Ascending aorta (tissue), 2 donors: ENCODE results near the gene DTNB. TPM values are rescaled to one million over a fixed set of nuclear protein-coding genes. Genes with fewer than 3 reads are reported as not detected.

Source experiments
- DNase-seq, 2 donors: peaks; one replicate each; pipeline ENCODE4 v3.0.0-alpha.2; 2019; ENCODE audit warnings: low spot score in 2 of 2
- H3K27ac ChIP-seq, 2 donors: fragments of 200-600 bp; sonication (generic); one replicate each; pipeline ENCODE4 v1.5.1; 2016 to 2017; ENCODE audit warnings: mild to moderate bottlenecking in 1 of 2
- H3K27me3 ChIP-seq: fragments of 200-600 bp; sonication (generic); one replicate; pipeline ENCODE4 v1.5.1; 2017
- H3K36me3 ChIP-seq, 2 donors: fragments of 200-600 bp; sonication (generic); one replicate each; pipeline ENCODE4 v1.5.1; 2016
- H3K4me1 ChIP-seq, 2 donors: fragments of 200-600 bp; sonication (generic); one replicate each; pipeline ENCODE4 v1.5.1; 2016 to 2017; ENCODE audit warnings: mild to moderate bottlenecking in 1 of 2
- H3K4me3 ChIP-seq, 2 donors: fragments of 200-600 bp; sonication (generic); one replicate each; pipeline ENCODE4 v1.5.1; 2016 to 2017; ENCODE audit warnings: mild to moderate bottlenecking in 1 of 2
- H3K9me3 ChIP-seq, 2 donors: fragments of 200-600 bp; sonication (generic); one replicate each; pipeline ENCODE4 v1.5.1; 2016
- intact Hi-C: fragments of 100-400 bp; cut with DNase I; formaldehyde crosslinking; loops from one replicate; pipeline ENCODE4 v1.15.1; 2023
- total RNA-seq: library from RNA; depleted of rRNA; stranded (reverse); fragments of >200 nt; gene quantifications from one replicate; pipeline ENCODE4 v1.1.0, GENCODE V29; 2016
- TF ChIP-seq, protein P1 (sequence below), 3 experiments: fragments of 200-600 bp in 2 of 3; fragments of 450-650 bp in 1 of 3; sonication (generic) in 2 of 3; IDR thresholded peaks; one replicate each; pipeline ENCODE4 v1.5.1; 2016 to 2019; ENCODE audit warnings: antibody characterized with exemption in 3 of 3, mild to moderate bottlenecking in 1 of 3, moderate library complexity in 1 of 3

DTNB gene
- total RNA-seq, 1 donor from 2014 or later = 22.7 TPM

DNA sequence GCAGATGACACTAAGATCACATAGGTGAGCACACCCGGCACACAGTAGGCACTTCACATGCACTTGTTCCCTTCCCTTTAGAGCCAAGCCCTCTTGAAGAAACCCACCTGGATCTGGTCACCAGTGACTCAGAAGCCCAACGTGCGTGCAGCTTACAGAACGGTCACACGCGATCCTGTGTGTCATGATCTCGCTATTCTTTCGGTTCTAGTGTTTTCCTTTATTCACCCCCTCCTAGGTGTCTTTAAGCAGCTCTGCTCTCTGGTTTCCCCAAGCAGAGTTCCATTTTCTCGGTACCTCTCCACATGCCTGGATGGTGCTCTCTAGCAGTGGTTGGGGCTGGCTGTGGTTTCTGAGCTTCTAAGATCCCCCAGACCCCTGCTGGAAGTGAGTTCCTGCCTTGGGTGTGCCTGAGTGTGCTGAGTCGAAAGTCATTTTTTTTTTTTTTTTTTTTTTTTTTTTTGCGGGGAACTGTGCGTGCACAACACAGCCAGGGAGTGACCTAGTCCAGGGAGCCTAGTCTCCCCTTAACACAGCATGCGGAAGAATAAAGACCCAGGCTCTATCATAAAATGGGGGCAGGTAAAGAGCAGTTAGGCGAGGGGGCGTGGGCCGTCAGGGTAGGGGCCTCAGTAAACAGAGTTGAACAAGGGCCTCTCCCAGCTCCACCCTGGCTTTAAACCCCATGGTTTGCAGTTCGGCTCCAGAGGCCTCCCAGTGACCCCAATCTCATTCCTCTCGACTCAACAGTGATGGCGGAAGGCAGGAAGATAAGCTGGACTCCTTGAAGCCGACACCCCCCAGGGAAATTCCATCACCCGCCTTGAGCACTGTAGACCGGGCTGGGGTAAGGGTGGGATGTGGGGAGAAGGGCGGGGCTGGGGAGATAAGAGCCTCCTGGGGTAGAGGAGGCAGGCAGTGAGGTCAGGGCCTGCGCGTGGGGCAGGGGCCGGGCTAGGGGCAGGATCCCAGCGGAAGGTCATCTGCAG, 301.8 kb downstream of the DTNB start:
- no peaks in the 10 kb centered on the region for H3K36me3 ChIP-seq
- H3K27ac ChIP-seq = no peak overlapping the region
- no peaks in the 10 kb centered on the region for H3K27me3 ChIP-seq
- no peak overlapping the region for H3K4me3 ChIP-seq
- peaks cover 0 to 2% of the 10 kb centered on the region in 2 donors for H3K4me1 ChIP-seq
- TF ChIP-seq, protein P1, sequence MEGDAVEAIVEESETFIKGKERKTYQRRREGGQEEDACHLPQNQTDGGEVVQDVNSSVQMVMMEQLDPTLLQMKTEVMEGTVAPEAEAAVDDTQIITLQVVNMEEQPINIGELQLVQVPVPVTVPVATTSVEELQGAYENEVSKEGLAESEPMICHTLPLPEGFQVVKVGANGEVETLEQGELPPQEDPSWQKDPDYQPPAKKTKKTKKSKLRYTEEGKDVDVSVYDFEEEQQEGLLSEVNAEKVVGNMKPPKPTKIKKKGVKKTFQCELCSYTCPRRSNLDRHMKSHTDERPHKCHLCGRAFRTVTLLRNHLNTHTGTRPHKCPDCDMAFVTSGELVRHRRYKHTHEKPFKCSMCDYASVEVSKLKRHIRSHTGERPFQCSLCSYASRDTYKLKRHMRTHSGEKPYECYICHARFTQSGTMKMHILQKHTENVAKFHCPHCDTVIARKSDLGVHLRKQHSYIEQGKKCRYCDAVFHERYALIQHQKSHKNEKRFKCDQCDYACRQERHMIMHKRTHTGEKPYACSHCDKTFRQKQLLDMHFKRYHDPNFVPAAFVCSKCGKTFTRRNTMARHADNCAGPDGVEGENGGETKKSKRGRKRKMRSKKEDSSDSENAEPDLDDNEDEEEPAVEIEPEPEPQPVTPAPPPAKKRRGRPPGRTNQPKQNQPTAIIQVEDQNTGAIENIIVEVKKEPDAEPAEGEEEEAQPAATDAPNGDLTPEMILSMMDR (IDR thresholded peaks at IDR 0.05) = no peak
- DNase-seq = no peak
- H3K9me3 ChIP-seq = no peaks in the 10 kb centered on the region
- intact Hi-C loops = no loop called here

DNA sequence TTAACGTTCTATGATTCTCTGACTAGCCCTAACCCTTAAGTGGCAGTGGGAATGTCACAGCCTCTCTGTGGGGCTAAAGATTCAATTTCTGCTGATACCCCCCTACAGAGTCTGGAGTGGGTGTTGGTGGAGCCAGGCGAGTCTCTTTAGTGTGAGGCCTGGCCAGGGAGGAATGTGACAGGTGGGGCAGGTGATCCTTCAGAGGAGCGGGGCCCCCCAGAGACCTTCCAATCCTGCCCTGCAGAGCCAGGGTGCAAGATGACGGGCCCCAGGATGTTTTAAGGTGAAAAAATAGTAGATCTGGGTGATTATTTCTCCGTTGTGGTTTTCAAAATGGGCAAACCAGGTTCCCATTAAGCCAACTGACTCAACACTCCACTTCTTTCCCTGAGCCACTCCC, 303.5 kb downstream of the DTNB start:
- Histone ChIP-seq H3K27ac (no peak overlapping the region), H3K9me3 (no peaks in the 10 kb centered on the region), H3K4me3 (no peak overlapping the region), H3K27me3 (no peaks in the 10 kb centered on the region), H3K36me3 (no peaks in the 10 kb centered on the region), H3K4me1 (no peaks in the 10 kb centered on the region)
- intact Hi-C loops = no loop called here
- no peak for DNase-seq
- TF ChIP-seq, protein P1 (IDR thresholded peaks at IDR 0.05) = no peak

DNA sequence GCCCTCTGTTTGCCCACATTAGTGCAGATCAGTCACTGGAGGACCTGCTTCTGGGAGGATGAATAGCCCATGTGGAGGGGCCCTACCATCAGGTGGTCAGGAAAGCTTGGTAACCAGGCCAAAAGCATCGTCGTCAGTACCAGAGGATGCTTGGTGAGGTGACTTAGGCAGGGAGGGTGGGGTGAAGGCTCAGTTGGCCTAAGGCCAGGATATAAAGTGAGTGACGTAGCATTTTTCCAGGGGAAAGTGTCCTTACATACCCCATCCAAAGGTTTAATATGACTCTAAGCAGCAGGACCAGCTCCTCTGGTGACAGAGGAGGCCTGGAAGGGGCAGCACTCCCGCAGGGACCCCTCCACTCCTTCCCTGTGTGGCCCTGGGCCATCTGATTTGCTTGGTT, 303.9 kb downstream of the DTNB start:
- Histone ChIP-seq H3K4me1 (no peaks in the 10 kb centered on the region), H3K9me3 (no peaks in the 10 kb centered on the region), H3K4me3 (no peak overlapping the region), H3K36me3 (no peaks in the 10 kb centered on the region), H3K27ac (no peak overlapping the region), H3K27me3 (no peaks in the 10 kb centered on the region)
- TF ChIP-seq, protein P1 (IDR thresholded peaks at IDR 0.05) = no peak
- DNase-seq = no peak
- intact Hi-C loops = no loop called here

DNA sequence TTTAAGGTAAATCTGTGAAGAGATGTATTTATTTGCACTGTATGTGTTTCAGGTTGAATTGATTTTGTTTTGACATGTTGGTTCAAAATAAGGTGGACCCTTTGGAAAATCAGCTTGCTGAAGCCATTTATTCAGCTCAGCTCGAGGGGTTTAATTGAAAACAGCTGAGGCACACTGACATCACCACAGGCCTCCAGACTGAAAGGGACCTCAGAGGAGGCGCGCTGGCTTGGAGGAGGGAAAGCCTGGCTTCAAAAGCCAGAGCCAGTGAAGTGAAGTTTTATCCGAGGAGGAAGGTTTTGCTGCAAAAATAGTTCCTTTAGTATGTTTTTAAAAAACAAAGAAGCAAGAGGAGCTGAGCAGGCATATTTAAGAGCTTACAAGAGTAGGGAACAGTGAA, 304.7 kb downstream of the DTNB start:
- H3K27ac ChIP-seq = no peak overlapping the region
- no peaks in the 10 kb centered on the region for H3K36me3 ChIP-seq
- DNase-seq = no peak
- intact Hi-C loops = no loop called here
- H3K4me3 ChIP-seq = no peak overlapping the region
- TF ChIP-seq, protein P1 (IDR thresholded peaks at IDR 0.05) = no peak
- no peaks in the 10 kb centered on the region for H3K27me3 ChIP-seq
- no peaks in the 10 kb centered on the region for H3K4me1 ChIP-seq
- no peaks in the 10 kb centered on the region for H3K9me3 ChIP-seq

DNA sequence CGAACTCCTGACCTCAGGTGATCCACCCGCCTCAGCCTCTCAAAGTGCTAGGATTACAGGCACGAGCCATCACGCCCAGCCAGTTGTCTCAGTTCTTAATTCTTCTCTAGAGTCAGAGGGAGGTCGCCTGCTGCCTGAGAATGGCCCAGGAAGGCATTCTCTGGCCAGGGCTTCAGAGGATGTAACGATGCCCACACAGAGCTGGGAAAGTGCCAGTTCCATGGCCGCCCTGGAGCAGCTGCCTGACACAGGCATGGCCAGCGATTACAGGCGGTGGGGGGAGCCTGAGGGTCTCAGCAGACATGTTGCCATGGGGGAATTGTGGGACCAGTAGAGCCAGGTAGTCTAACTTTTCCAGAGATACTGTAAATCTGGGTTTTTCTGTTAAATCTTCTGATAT, 306.1 kb downstream of the DTNB start:
- Histone ChIP-seq H3K27ac (no peak overlapping the region), H3K36me3 (no peaks in the 10 kb centered on the region), H3K27me3 (no peaks in the 10 kb centered on the region), H3K9me3 (no peaks in the 10 kb centered on the region), H3K4me3 (no peak overlapping the region), H3K4me1 (no peaks in the 10 kb centered on the region)
- no peak for DNase-seq
- TF ChIP-seq, protein P1 (IDR thresholded peaks at IDR 0.05) = no peak
- intact Hi-C loops = no loop called here
